ENCODE results near the gene RBM20. TPM values are rescaled to one million over a fixed set of nuclear protein-coding genes. Genes with fewer than 3 reads are reported as not detected.

RBM20 gene
- polyA plus RNA-seq, 2 of the 4 experiments (the other 2 are of a cell fraction) = 1.5 to 1.8 TPM

DNA sequence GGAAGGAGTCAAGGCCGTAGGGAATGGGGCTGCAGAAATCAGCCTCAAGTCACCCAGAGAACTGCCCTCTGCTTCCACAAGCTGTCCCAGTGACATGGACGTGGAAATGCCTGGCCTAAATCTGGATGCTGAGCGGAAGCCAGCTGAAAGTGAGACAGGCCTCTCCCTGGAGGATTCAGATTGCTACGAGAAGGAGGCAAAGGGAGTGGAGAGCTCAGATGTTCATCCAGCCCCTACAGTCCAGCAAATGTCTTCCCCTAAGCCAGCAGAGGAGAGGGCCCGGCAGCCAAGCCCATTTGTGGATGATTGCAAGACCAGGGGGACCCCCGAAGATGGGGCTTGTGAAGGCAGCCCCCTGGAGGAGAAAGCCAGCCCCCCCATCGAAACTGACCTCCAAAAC lies 177.4 kb downstream of the RBM20 start:
- H3K27ac ChIP-seq = no peak overlapping the region
- ATAC-seq = no peak
- H3K4me3 ChIP-seq = no peak overlapping the region
- 62% methylated on average over 7 of the region's 7 CpGs for WGBS (ENCODE audit: missing lambda C conversion rate)
- DNase-seq (ENCODE audit: low read depth in 1 of 2, low spot score in 1 of 2) = no peak
- H3K9me3 ChIP-seq = no peaks in the 10 kb centered on the region
- H3K4me1 ChIP-seq = no peaks in the 10 kb centered on the region
- no peak overlapping the region for H3K4me2 ChIP-seq
- TF ChIP-seq ESRRA (IDR thresholded peaks at IDR 0.05; ENCODE audit: borderline replicate concordance, low read length) (no peak), KDM1A (IDR thresholded peaks at IDR 0.05; ENCODE audit: low read depth) (no peak), CHD2 (IDR thresholded peaks at IDR 0.05; ENCODE audit: low read length, partially characterized antibody) (no peak), RFX5 (IDR thresholded peaks at IDR 0.05) (no peak)
- TF ChIP-seq, protein P1, sequence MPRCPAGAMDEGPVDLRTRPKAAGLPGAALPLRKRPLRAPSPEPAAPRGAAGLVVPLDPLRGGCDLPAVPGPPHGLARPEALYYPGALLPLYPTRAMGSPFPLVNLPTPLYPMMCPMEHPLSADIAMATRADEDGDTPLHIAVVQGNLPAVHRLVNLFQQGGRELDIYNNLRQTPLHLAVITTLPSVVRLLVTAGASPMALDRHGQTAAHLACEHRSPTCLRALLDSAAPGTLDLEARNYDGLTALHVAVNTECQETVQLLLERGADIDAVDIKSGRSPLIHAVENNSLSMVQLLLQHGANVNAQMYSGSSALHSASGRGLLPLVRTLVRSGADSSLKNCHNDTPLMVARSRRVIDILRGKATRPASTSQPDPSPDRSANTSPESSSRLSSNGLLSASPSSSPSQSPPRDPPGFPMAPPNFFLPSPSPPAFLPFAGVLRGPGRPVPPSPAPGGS (IDR thresholded peaks at IDR 0.05) = no peak
- TF ChIP-seq, protein P2, sequence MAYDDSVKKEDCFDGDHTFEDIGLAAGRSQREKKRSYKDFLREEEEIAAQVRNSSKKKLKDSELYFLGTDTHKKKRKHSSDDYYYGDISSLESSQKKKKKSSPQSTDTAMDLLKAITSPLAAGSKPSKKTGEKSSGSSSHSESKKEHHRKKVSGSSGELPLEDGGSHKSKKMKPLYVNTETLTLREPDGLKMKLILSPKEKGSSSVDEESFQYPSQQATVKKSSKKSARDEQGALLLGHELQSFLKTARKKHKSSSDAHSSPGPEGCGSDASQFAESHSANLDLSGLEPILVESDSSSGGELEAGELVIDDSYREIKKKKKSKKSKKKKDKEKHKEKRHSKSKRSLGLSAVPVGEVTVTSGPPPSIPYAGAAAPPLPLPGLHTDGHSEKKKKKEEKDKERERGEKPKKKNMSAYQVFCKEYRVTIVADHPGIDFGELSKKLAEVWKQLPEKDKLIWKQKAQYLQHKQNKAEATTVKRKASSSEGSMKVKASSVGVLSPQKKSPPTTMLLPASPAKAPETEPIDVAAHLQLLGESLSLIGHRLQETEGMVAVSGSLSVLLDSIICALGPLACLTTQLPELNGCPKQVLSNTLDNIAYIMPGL (CRISPR knock-in tag; IDR thresholded peaks at IDR 0.05; ENCODE audit: borderline replicate concordance) = no peak
- POLR2A ChIA-PET = no interaction called here
- CTCF ChIA-PET = interaction anchor here (0.9 to 1.1 kb wide), 2 partner anchors 21 to 50 kb away, joined by 3 read pairs; partner anchors contain the start of gene PDCD4
- no peak for FAIRE-seq

DNA sequence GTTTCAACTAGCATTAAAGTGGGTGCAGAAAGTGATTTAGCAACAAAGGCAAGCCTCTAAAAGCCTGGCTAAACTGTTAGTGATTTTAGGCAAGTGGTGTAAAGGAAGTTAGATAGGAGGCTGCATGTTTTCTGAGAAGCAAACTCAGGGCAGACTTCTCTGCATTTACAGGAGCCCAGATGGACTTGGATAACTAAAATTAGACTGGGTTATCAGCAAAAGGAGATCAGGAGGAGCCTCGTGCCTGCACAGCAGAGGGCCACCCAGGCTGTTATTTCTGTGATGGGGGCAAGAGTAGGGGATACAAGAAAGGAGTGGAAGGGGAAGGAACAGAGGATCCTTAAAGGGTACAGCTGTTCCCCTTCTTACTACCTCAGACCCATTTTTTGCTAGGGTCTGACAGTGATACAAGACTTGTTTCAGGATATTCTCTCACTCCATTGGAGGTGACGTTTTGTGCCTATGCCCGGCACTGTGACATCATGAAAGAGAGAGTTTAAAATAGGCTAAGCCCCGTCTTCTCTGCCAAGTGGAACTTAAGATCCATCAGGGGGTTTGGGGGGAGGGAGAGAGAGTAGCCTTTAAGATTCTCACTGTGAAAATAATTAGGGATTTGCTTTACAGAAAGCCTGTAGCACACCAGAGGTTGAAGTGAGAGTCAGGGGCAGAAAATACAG lies 178.0 kb downstream of the RBM20 start:
- ChIA-PET CTCF (interaction anchor here (1.1 to 1.5 kb wide), 2 partner anchors 19 to 49 kb away, joined by 3 read pairs; partner anchors contain the start of gene PDCD4), POLR2A (no interaction called here)
- DNase-seq (ENCODE audit: low read depth in 1 of 2, low spot score in 1 of 2) = no peak
- no peaks in the 10 kb centered on the region for H3K9me3 ChIP-seq
- WGBS (ENCODE audit: missing lambda C conversion rate) = 74% methylated on average over 4 of the region's 4 CpGs
- TF ChIP-seq POLR2AphosphoS2 (conservative IDR thresholded peaks at IDR 0.05; ENCODE audit: low read length) (no peak), MYC (IDR thresholded peaks at IDR 0.05; ENCODE audit: borderline replicate concordance, low read length) (no peak), REST (IDR thresholded peaks at IDR 0.05) (no peak), RCOR1 (IDR thresholded peaks at IDR 0.05; ENCODE audit: low read depth, low read length) (no peak), RARB (CRISPR knock-in tag; IDR thresholded peaks at IDR 0.05) (no peak), RFX5 (IDR thresholded peaks at IDR 0.05) (no peak), ZC3H11A (IDR thresholded peaks at IDR 0.05) (no peak), EHMT2 (IDR thresholded peaks at IDR 0.05; ENCODE audit: low read depth) (no peak), HES2 (IDR thresholded peaks at IDR 0.05) (no peak), CHD2 (IDR thresholded peaks at IDR 0.05; ENCODE audit: low read length, partially characterized antibody) (no peak), CHD4 (IDR thresholded peaks at IDR 0.05; ENCODE audit: borderline replicate concordance) (no peak)
- TF ChIP-seq, protein P2 (CRISPR knock-in tag; IDR thresholded peaks at IDR 0.05; ENCODE audit: borderline replicate concordance) = no peak
- no peak for FAIRE-seq
- no peak overlapping the region for H3K27ac ChIP-seq
- H3K4me3 ChIP-seq = no peak overlapping the region
- no peaks in the 10 kb centered on the region for H3K4me1 ChIP-seq
- no peak for ATAC-seq
- no peak overlapping the region for H3K4me2 ChIP-seq

Data from A549 (cell line).